ENCODE results near the gene PEMT. TPM values are rescaled to one million over a fixed set of nuclear protein-coding genes. Genes with fewer than 3 reads are reported as not detected.

The PEMT gene
- total and polyA plus RNA-seq, 2 of the 8 experiments (the other 6 are each of a cell fraction or from before 2014, with no cell fraction given): 42.0 to 118 TPM

- Histone ChIP-seq H2AFZ (ENCODE audit: low read length) (no peak overlapping the region), H3K56ac (replicated peaks; ENCODE audit: insufficient read length, low read depth, low read length) (no peak overlapping the region), H4K5ac (ENCODE audit: insufficient read length, low read depth, low read length) (no peak overlapping the region), H2BK15ac (ENCODE audit: low read length) (0 out of 2 replicates have a peak overlapping the region, but pooled peaks have one; percentile 32), H3K18ac (ENCODE audit: extremely low read depth, low read length) (no peak overlapping the region), H3K36me3 (ENCODE audit: control insufficient read depth in 2 of 4, insufficient read depth in 4 of 4, low read length in 3 of 4) (no peaks in the 10 kb centered on the region), H2BK12ac (ENCODE audit: low read depth, low read length) (no peak overlapping the region), H3K4me2 (ENCODE audit: insufficient read depth in 1 of 2, low read depth in 2 of 2, low read length in 2 of 2) (no peak overlapping the region), H3K27ac (ENCODE audit: low read depth, low read length) (no peak overlapping the region), H2BK5ac (ENCODE audit: low read depth, low read length) (no peak overlapping the region), H2AK5ac (ENCODE audit: low read depth, low read length) (no peak overlapping the region), H3K14ac (ENCODE audit: insufficient read length) (no peak overlapping the region), H3K9ac (replicated peaks in 1 of 4; ENCODE audit: extremely low read depth in 1 of 4, low read depth in 3 of 4, low read length in 3 of 4) (no peak overlapping the region), H4K20me1 (replicated peaks in 1 of 2; ENCODE audit: control insufficient read depth in 1 of 2, insufficient read depth in 2 of 2, low read length in 2 of 2) (peaks cover 0 to 2% of the 10 kb centered on the region in 2 experiments), H3K4ac (replicated peaks; ENCODE audit: insufficient read length, low read depth, low read length) (no peak overlapping the region), H2BK20ac (ENCODE audit: low read length) (no peak overlapping the region), H3K4me1 (replicated peaks in 1 of 4; ENCODE audit: control insufficient read depth in 3 of 4, insufficient read depth in 4 of 4, low read length in 3 of 4) (no peaks in the 10 kb centered on the region; a peak in 1 of 7 replicates), H3K79me2 (ENCODE audit: control insufficient read depth in 1 of 2, insufficient read depth in 2 of 2, low read length in 2 of 2) (no peaks in the 10 kb centered on the region), H2BK120ac (replicated peaks; ENCODE audit: low read depth, low read length) (no peak overlapping the region), H3K27me3 (replicated peaks in 1 of 4; ENCODE audit: control insufficient read depth in 3 of 4, extremely low read depth in 1 of 4, insufficient read depth in 3 of 4, low read length in 3 of 4) (no peaks in the 10 kb centered on the region), H3K9me3 (ENCODE audit: insufficient read depth in 2 of 2, low read depth in 1 of 2, low read length in 1 of 2) (no peaks in the 10 kb centered on the region), H3K23ac (ENCODE audit: insufficient read length) (no peak overlapping the region), H3K23me2 (ENCODE audit: low read depth, low read length) (no peaks in the 10 kb centered on the region), H3K79me1 (ENCODE audit: low read depth, low read length) (no peaks in the 10 kb centered on the region), H4K8ac (ENCODE audit: extremely low read depth, insufficient read depth, low read length) (peak overlapping the region; percentile 35; the same call in 1 of the 2 replicates), H3K4me3 (ENCODE audit: extremely low read depth in 1 of 4, insufficient read depth in 2 of 4, low read depth in 3 of 4, low read length in 4 of 4) (no peak overlapping the region), H4K91ac (replicated peaks; ENCODE audit: insufficient read length, low read length) (no peak overlapping the region)
- CTCF ChIA-PET (ENCODE audit: partially characterized antibody): interaction anchor here (1.2 to 5.2 kb wide), 7 partner anchors 9 to 152 kb away, joined by 3 to 33 read pairs (median 3); no protein-coding TSS in a partner anchor
- POLR2A ChIA-PET (ENCODE audit: partially characterized antibody): interaction anchor here (0.9 kb wide), 1 partner anchor 52 kb away, joined by 3 read pairs; no protein-coding TSS in a partner anchor
- DNase-seq (ENCODE audit: low read depth in 1 of 2, low spot score in 2 of 2) (no peak), FAIRE-seq (no peak)
- no peak for TF ChIP-seq CBX8 (IDR thresholded peaks at IDR 0.05; ENCODE audit: borderline replicate concordance, low read depth, low read length)
- TF ChIP-seq EP300 (IDR thresholded peaks at IDR 0.05; ENCODE audit: borderline replicate concordance in 1 of 2, low read depth in 2 of 2, low read length in 2 of 2): no peak
- no peak for TF ChIP-seq ZNF274 (IDR thresholded peaks at IDR 0.05; ENCODE audit: borderline replicate concordance, extremely low read depth, low read length)
- TF ChIP-seq, protein P1, sequence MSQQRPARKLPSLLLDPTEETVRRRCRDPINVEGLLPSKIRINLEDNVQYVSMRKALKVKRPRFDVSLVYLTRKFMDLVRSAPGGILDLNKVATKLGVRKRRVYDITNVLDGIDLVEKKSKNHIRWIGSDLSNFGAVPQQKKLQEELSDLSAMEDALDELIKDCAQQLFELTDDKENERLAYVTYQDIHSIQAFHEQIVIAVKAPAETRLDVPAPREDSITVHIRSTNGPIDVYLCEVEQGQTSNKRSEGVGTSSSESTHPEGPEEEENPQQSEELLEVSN (IDR thresholded peaks at IDR 0.05): no peak
- no peak for TF ChIP-seq GABPA (IDR thresholded peaks at IDR 0.05; ENCODE audit: borderline replicate concordance, insufficient read depth, low read length)
- WGBS, 2 experiments (ENCODE audit: extremely low coverage in 1 of 2, insufficient coverage in 1 of 2, insufficient read length in 1 of 2, insufficient replicate concordance in 2 of 2, low coverage in 1 of 2, low lambda C conversion rate in 2 of 2, missing lambda C conversion rate in 1 of 2): 88% methylated on average over 11 of the region's 15 CpGs; no CpG with 5 or more reads in 1 of the 2 experiments
These were observed 54.0 kb downstream of the PEMT start for GRCh38 chr17:17537311-17538099.

All from H1 (cell line).